DND-41 (cell line): Measurements from ENCODE around the gene GNMT.

ENCODE experiments used
- ATAC-seq: fragments of 200-7000 bp; cut with Tn5 transposase; 3 replicates; pipeline ENCODE4 v1.9.1; 2021; ENCODE audit warnings: low read depth; ENCODE audit not compliant: insufficient read depth
- DNase-seq: peaks from one replicate; pipeline ENCODE4 v3.0.0-alpha.2; 2020
- H2AFZ ChIP-seq: 2 replicates; pipeline ENCODE4 v1.6.0; 2012; ENCODE audit warnings: low read depth, low read length
- H3K27ac ChIP-seq: 2 replicates; pipeline ENCODE4 v1.5.1; 2012; ENCODE audit warnings: low read length, inconsistent platforms
- H3K27me3 ChIP-seq: fragments of 200-600 bp; sonication (generic); 2 replicates; pipeline ENCODE4 v1.6.0; 2012; ENCODE audit warnings: low read length, mild to moderate bottlenecking, inconsistent platforms; ENCODE audit not compliant: insufficient read depth, poor library complexity
- H3K36me3 ChIP-seq: 2 replicates; pipeline ENCODE4 v1.5.1; 2012; ENCODE audit warnings: low read length, inconsistent platforms; ENCODE audit not compliant: insufficient read depth
- H3K4me1 ChIP-seq: 2 replicates; pipeline ENCODE4 v1.5.1; 2012; ENCODE audit warnings: mild to moderate bottlenecking, low read length; ENCODE audit not compliant: insufficient read depth
- H3K4me2 ChIP-seq: 2 replicates; pipeline ENCODE4 v1.6.0; 2012; ENCODE audit warnings: mild to moderate bottlenecking, moderate library complexity, low read length, inconsistent platforms; ENCODE audit not compliant: insufficient read depth
- H3K4me3 ChIP-seq, 2 experiments: fragments of 200-600 bp in 1 of 2; shearing (Covaris generic) in 1 of 2; 2 replicates each; pipeline ENCODE4 v1.5.1; 2012 to 2016; ENCODE audit warnings: inconsistent platforms in 2 of 2, low read length in 2 of 2, mild to moderate bottlenecking in 2 of 2, low read depth in 1 of 2, moderate library complexity in 1 of 2
- H3K79me2 ChIP-seq: 2 replicates; pipeline ENCODE4 v1.6.0; 2012; ENCODE audit warnings: low read length, inconsistent platforms; ENCODE audit not compliant: insufficient read depth
- H3K9ac ChIP-seq: 2 replicates; pipeline ENCODE4 v1.6.0; 2012; ENCODE audit warnings: low read depth, mild to moderate bottlenecking, inconsistent platforms, low read length, moderate library complexity
- H3K9me3 ChIP-seq: 2 replicates; pipeline ENCODE4 v1.5.1; 2012; ENCODE audit warnings: low read length, moderate library complexity, mild to moderate bottlenecking, inconsistent platforms; ENCODE audit not compliant: insufficient read depth, severe bottlenecking
- H4K20me1 ChIP-seq: 2 replicates; pipeline ENCODE4 v1.6.0; 2012; ENCODE audit warnings: low read length; ENCODE audit not compliant: insufficient read depth
- EZH2 ChIP-seq: IDR thresholded peaks from 3 replicates; pipeline ENCODE4 v1.6.1; 2012; ENCODE audit warnings: borderline replicate concordance, low read depth, mild to moderate bottlenecking, moderate library complexity, low read length, inconsistent platforms; ENCODE audit not compliant: severe bottlenecking
- TF ChIP-seq, protein P1 (sequence below): IDR thresholded peaks from 2 replicates; pipeline ENCODE4 v1.5.1; 2012; ENCODE audit warnings: borderline replicate concordance, low read length, moderate library complexity, mild to moderate bottlenecking; ENCODE audit not compliant: poor library complexity, severe bottlenecking; ENCODE audit errors: extremely low read depth

The GNMT gene

GRCh38 chr6:42966571-42966970 lies 6.0 kb downstream of the GNMT start:
- Histone ChIP-seq H3K4me2 (no peak overlapping the region), H3K27me3 (no peaks in the 10 kb centered on the region)
- ATAC-seq = no peak

GRCh38 chr6:42967228-42967627 lies 6.7 kb downstream of the GNMT start:
- Histone ChIP-seq H3K4me3 (no peak overlapping the region), H4K20me1 (0 out of 2 replicates have a peak, but pooled peaks cover 2% of the 10 kb centered on the region), H2AFZ (no peak overlapping the region), H3K9ac (no peak overlapping the region), H3K79me2 (no peaks in the 10 kb centered on the region), H3K27ac (no peak overlapping the region), H3K9me3 (no peaks in the 10 kb centered on the region), H3K36me3 (peaks cover 55% of the 10 kb centered on the region), H3K27me3 (no peaks in the 10 kb centered on the region), H3K4me1 (no peaks in the 10 kb centered on the region), H3K4me2 (no peak overlapping the region)
- no peak for ATAC-seq
- no peak for DNase-seq
- TF ChIP-seq, protein P1, sequence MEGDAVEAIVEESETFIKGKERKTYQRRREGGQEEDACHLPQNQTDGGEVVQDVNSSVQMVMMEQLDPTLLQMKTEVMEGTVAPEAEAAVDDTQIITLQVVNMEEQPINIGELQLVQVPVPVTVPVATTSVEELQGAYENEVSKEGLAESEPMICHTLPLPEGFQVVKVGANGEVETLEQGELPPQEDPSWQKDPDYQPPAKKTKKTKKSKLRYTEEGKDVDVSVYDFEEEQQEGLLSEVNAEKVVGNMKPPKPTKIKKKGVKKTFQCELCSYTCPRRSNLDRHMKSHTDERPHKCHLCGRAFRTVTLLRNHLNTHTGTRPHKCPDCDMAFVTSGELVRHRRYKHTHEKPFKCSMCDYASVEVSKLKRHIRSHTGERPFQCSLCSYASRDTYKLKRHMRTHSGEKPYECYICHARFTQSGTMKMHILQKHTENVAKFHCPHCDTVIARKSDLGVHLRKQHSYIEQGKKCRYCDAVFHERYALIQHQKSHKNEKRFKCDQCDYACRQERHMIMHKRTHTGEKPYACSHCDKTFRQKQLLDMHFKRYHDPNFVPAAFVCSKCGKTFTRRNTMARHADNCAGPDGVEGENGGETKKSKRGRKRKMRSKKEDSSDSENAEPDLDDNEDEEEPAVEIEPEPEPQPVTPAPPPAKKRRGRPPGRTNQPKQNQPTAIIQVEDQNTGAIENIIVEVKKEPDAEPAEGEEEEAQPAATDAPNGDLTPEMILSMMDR = no peak
- no peak for TF ChIP-seq EZH2

More at GRCh38 chr6:42966571-42966970, 6.0 kb downstream of the GNMT start:
- H3K4me1 ChIP-seq = no peaks in the 10 kb centered on the region
- H3K36me3 ChIP-seq = peaks cover 54% of the 10 kb centered on the region
- no peak overlapping the region for H3K27ac ChIP-seq
- H3K79me2 ChIP-seq = no peaks in the 10 kb centered on the region
- no peaks in the 10 kb centered on the region for H3K9me3 ChIP-seq
- no peak overlapping the region for H3K4me3 ChIP-seq
- DNase-seq = no peak
- TF ChIP-seq, protein P1 = no peak
- TF ChIP-seq EZH2 = no peak
- H2AFZ ChIP-seq = no peak overlapping the region
- H4K20me1 ChIP-seq = no peaks in the 10 kb centered on the region
- no peak overlapping the region for H3K9ac ChIP-seq

GRCh38 chr6:42968126-42968701 lies 7.7 kb downstream of the GNMT start:
- no peak overlapping the region for H3K4me2 ChIP-seq
- H3K79me2 ChIP-seq = no peaks in the 10 kb centered on the region
- no peaks in the 10 kb centered on the region for H3K4me1 ChIP-seq
- DNase-seq = no peak
- TF ChIP-seq EZH2 = no peak
- TF ChIP-seq, protein P1 = no peak
- H3K27ac ChIP-seq = no peak overlapping the region
- H3K9ac ChIP-seq = no peak overlapping the region
- peaks cover 55% of the 10 kb centered on the region for H3K36me3 ChIP-seq
- no peaks in the 10 kb centered on the region for H3K9me3 ChIP-seq
- no peak for ATAC-seq
- H4K20me1 ChIP-seq = 0 out of 2 replicates have a peak, but pooled peaks cover 2% of the 10 kb centered on the region
- no peak overlapping the region for H3K4me3 ChIP-seq
- no peak overlapping the region for H2AFZ ChIP-seq
- H3K27me3 ChIP-seq = no peaks in the 10 kb centered on the region
